SK-N-MC (cell line): ENCODE data around the gene GMDS.

Experiments used
- EZH2 ChIP-seq: fragments of 200-600 bp; sonication (generic); IDR thresholded peaks from one replicate; pipeline ENCODE4 v1.6.1; 2017; ENCODE audit warnings: antibody characterized with exemption
- FOXP2 ChIP-seq: optimal IDR thresholded peaks from 2 replicates; pipeline ENCODE3; 2011; ENCODE audit warnings: mild to moderate bottlenecking, moderate library complexity; ENCODE audit not compliant: insufficient read depth; ENCODE audit errors: extremely low read length, control extremely low read depth
- POLR2AphosphoS5 ChIP-seq: IDR thresholded peaks from 2 replicates; pipeline ENCODE4 v1.6.1; 2012; ENCODE audit warnings: mild to moderate bottlenecking, low read depth, low read length, borderline replicate concordance

GRCh38 chr6:1576166-1576565, 669.2 kb downstream of the GMDS start:
- TF ChIP-seq POLR2AphosphoS5 (no peak), EZH2 (no peak), FOXP2 (no peak)
